Endometrial microvascular endothelial cells (primary cell): Measurements from ENCODE around the gene CNKSR3. TPM values are rescaled to one million over a fixed set of nuclear protein-coding genes. Genes with fewer than 3 reads are reported as not detected.

Source experiments
- in situ Hi-C: cut with HindIII; loops from 2 replicates; pipeline ENCODE4 v1.10.0; 2017; ENCODE audit warnings: low sequenced_read_pairs, low pct_unique_long_range_greater_than_20kb; ENCODE audit errors: inconsistent ontology term
- total RNA-seq: library from RNA; depleted of rRNA; stranded (reverse); fragments of >200 nt; gene quantifications from one replicate; pipeline ENCODE4 v1.2.3, GENCODE V29; 2015; ENCODE audit errors: inconsistent ontology term

Gene CNKSR3
- total RNA-seq, 1 donor from 2014 or later, result 9.8 TPM

- in situ Hi-C loops, result no loop called here
Observed at GRCh38 chr6:154534531-154534930, 24.0 kb upstream of the CNKSR3 start.

- in situ Hi-C loops, result no loop called here
Observed at GRCh38 chr6:154532426-154532825, 21.9 kb upstream of the CNKSR3 start.

- in situ Hi-C loops, result no loop called here
Observed at GRCh38 chr6:154529957-154530356, 19.5 kb upstream of the CNKSR3 start.

GRCh38 chr6:154528310-154528915 is 17.9 kb upstream of the CNKSR3 start:
- in situ Hi-C loops, result no loop called here

- in situ Hi-C loops, result no loop called here
Observed at GRCh38 chr6:154526996-154527395, 16.5 kb upstream of the CNKSR3 start.

DNA sequence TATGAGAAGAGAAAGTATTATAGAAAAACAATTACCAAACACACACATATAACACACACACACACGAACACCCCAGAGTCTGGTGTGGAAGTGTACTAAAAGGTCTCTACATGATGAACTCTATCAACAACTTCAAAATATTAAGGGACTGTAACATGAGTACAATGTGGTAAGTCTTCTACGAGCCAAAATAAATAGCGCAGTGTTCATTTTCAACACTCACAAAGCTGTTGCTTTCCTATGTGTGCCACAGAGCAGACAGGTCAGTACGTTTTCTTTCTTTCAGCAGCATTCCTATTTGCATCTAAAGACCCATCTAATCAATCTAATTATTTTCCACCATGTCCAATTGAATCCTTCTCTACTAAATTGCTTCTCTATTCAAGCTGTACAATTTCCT is 12.1 kb upstream of the CNKSR3 start:
- in situ Hi-C loops, result loop anchor here (25.0 kb wide), 2 partner anchors 140 to 360 kb away; no protein-coding TSS in a partner anchor

DNA sequence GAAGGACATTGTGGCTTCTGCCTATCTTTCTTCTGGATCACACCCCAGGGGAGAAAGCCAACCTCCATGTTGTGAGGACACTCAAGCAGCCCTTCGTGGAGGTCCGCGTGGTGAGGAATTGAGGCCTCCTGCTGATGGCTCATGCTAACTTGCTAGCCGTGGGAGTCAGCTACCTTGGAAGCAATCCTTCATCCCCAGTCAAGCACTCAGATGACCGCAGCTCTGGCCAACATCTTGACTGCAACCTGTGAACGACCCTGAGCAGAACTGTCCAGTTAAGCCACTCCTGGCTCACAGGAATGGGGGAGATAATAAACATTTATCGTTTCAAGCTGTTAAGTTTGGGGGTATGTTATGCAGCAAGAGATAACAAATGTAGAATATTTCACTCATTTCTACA is 10.9 kb upstream of the CNKSR3 start:
- in situ Hi-C loops, result loop anchor here (25.0 kb wide), 2 partner anchors 141 to 359 kb away; no protein-coding TSS in a partner anchor

GRCh38 chr6:154520280-154520679 is 9.8 kb upstream of the CNKSR3 start:
- in situ Hi-C loops, result loop anchor here (25.0 kb wide), 2 partner anchors 142 to 358 kb away; no protein-coding TSS in a partner anchor

GRCh38 chr6:154518396-154518795 is 7.9 kb upstream of the CNKSR3 start:
- in situ Hi-C loops, result loop anchor here (25.0 kb wide), 2 partner anchors 144 to 356 kb away; no protein-coding TSS in a partner anchor

GRCh38 chr6:154516276-154516675 is 5.8 kb upstream of the CNKSR3 start:
- in situ Hi-C loops, result loop anchor here (25.0 kb wide), 2 partner anchors 146 to 354 kb away; no protein-coding TSS in a partner anchor

- in situ Hi-C loops, result loop anchor here (25.0 kb wide), 2 partner anchors 146 to 354 kb away; no protein-coding TSS in a partner anchor
Observed at GRCh38 chr6:154515826-154516225, 5.3 kb upstream of the CNKSR3 start.

- in situ Hi-C loops, result loop anchor here (25.0 kb wide), 2 partner anchors 147 to 353 kb away; no protein-coding TSS in a partner anchor
Observed at GRCh38 chr6:154515076-154515475, 4.6 kb upstream of the CNKSR3 start.

GRCh38 chr6:154514481-154514880 is 4.0 kb upstream of the CNKSR3 start:
- in situ Hi-C loops, result loop anchor here (25.0 kb wide), 2 partner anchors 148 to 352 kb away; no protein-coding TSS in a partner anchor

- in situ Hi-C loops, result loop anchor here (25.0 kb wide), 2 partner anchors 149 to 351 kb away; no protein-coding TSS in a partner anchor
Observed at GRCh38 chr6:154513601-154514320, 3.3 kb upstream of the CNKSR3 start.

GRCh38 chr6:154512201-154512600 is 1.7 kb upstream of the CNKSR3 start:
- in situ Hi-C loops, result loop anchor here (25.0 kb wide), 2 partner anchors 150 to 350 kb away; no protein-coding TSS in a partner anchor

DNA sequence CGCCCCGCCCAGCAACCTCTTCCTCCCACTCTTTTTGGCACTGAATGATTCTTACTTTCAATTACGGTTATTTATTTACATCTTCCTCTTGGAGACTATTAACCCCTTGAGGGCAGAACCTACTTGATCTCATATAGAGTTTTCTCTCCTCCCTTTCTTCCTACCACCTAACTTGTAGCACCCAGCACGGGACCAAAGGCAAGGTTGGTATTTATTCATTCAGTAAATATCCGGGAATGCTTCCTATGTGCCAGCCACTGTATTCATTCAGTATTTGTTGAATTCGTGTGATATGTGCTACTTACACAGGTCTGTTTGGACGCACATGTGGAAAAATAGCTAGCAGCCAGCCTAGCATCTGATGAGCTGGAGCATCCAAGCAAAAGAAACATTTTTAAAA is 1.3 kb upstream of the CNKSR3 start:
- in situ Hi-C loops, result loop anchor here (25.0 kb wide), 2 partner anchors 151 to 349 kb away; no protein-coding TSS in a partner anchor

DNA sequence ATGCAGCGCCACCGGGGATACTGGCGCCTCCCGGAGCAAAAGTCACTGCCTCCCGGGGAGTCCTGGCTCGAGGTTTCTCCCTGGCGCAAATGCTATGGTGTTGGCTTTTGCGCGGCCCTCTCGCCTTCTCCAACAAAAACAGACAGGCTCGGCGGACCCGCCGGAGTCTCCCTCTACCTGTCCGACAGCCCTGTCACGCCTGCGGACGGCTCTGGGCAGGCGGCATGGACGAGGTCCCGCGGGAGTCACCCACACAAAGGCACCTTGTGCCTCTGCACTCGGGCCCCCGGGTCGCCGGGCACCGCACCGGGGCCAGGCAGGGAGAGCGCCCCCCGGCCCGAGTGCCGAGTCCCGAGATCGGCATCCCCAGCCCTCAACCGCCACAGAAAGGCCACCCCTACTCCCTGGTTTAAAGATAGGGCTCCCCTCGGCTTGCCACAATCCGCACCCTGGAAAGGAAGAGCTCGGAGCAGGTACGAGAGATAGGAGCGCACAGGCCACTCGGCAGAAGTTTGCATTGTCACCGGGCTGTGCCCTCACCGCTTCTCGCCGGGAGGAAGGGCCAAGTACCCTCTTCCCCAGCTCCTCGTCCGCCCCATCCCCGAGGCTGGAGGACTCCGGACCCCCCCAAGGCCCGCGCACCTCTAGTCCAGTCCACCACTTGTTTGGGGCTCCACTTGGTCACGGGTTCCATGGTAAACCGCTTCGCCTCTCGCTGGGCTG is 903 bp downstream of the CNKSR3 start:
- in situ Hi-C loops, result loop anchor here (25.0 kb wide), 2 partner anchors 153 to 347 kb away; no protein-coding TSS in a partner anchor

- in situ Hi-C loops, result loop anchor here (25.0 kb wide), 2 partner anchors 154 to 346 kb away; no protein-coding TSS in a partner anchor
Observed at GRCh38 chr6:154508573-154509375, 1.7 kb downstream of the CNKSR3 start.
